ENCODE results near the gene CLSTN2.

CLSTN2 gene

GRCh38 chr3:139941580-139941979 lies 6.6 kb downstream of the CLSTN2 start:
- no peak for DNase-seq (ENCODE audit: low read depth, low spot score)

GRCh38 chr3:139944256-139944910 lies 9.4 kb downstream of the CLSTN2 start:
- no peak for DNase-seq (ENCODE audit: low read depth, low spot score)

- no peak for DNase-seq (ENCODE audit: low read depth, low spot score)
These were observed 10.4 kb downstream of the CLSTN2 start for GRCh38 chr3:139945386-139945785.

- DNase-seq (ENCODE audit: low read depth, low spot score): no peak
These were observed 11.0 kb downstream of the CLSTN2 start for GRCh38 chr3:139945942-139946341.

- DNase-seq (ENCODE audit: low read depth, low spot score): no peak
These were observed 13.5 kb downstream of the CLSTN2 start for GRCh38 chr3:139948467-139948866.

- no peak for DNase-seq (ENCODE audit: low read depth, low spot score)
These were observed 13.9 kb downstream of the CLSTN2 start for GRCh38 chr3:139948898-139949297.

GRCh38 chr3:139953131-139953910 lies 18.3 kb downstream of the CLSTN2 start:
- DNase-seq (ENCODE audit: low read depth, low spot score): no peak

GRCh38 chr3:139954146-139954860 lies 19.3 kb downstream of the CLSTN2 start:
- DNase-seq (ENCODE audit: low read depth, low spot score): no peak

- DNase-seq (ENCODE audit: low read depth, low spot score): no peak
These were observed 22.9 kb downstream of the CLSTN2 start for GRCh38 chr3:139957844-139958243.

GRCh38 chr3:139969386-139969785 lies 34.4 kb downstream of the CLSTN2 start:
- no peak for DNase-seq (ENCODE audit: low read depth, low spot score)

GRCh38 chr3:139970526-139970925 lies 35.5 kb downstream of the CLSTN2 start:
- DNase-seq (ENCODE audit: low read depth, low spot score): no peak

- no peak for DNase-seq (ENCODE audit: low read depth, low spot score)
These were observed 39.9 kb downstream of the CLSTN2 start for GRCh38 chr3:139974809-139975425.

GRCh38 chr3:139975594-139976365 lies 40.8 kb downstream of the CLSTN2 start:
- no peak for DNase-seq (ENCODE audit: low read depth, low spot score)

- no peak for DNase-seq (ENCODE audit: low read depth, low spot score)
These were observed 44.0 kb downstream of the CLSTN2 start for GRCh38 chr3:139978966-139979365.

GRCh38 chr3:139979991-139980390 lies 45.0 kb downstream of the CLSTN2 start:
- DNase-seq (ENCODE audit: low read depth, low spot score): no peak

- no peak for DNase-seq (ENCODE audit: low read depth, low spot score)
These were observed 47.4 kb downstream of the CLSTN2 start for GRCh38 chr3:139982404-139982803.

- DNase-seq (ENCODE audit: low read depth, low spot score): no peak
These were observed 50.6 kb downstream of the CLSTN2 start for GRCh38 chr3:139985576-139985975.

- DNase-seq (ENCODE audit: low read depth, low spot score): no peak
These were observed 52.9 kb downstream of the CLSTN2 start for GRCh38 chr3:139987908-139988307.

GRCh38 chr3:139988472-139989156 lies 53.6 kb downstream of the CLSTN2 start:
- DNase-seq (ENCODE audit: low read depth, low spot score): no peak

- no peak for DNase-seq (ENCODE audit: low read depth, low spot score)
These were observed 59.9 kb downstream of the CLSTN2 start for GRCh38 chr3:139994891-139995290.

- DNase-seq (ENCODE audit: low read depth, low spot score): no peak
These were observed 69.3 kb downstream of the CLSTN2 start for GRCh38 chr3:140004271-140004670.
